Measurements from ENCODE around the gene CGB3.
"Not testable (repeated sequence)": the region's sequence is repeated elsewhere in the genome, so short reads cannot be mapped to it uniquely, and the experiment has no call there.

DNA sequence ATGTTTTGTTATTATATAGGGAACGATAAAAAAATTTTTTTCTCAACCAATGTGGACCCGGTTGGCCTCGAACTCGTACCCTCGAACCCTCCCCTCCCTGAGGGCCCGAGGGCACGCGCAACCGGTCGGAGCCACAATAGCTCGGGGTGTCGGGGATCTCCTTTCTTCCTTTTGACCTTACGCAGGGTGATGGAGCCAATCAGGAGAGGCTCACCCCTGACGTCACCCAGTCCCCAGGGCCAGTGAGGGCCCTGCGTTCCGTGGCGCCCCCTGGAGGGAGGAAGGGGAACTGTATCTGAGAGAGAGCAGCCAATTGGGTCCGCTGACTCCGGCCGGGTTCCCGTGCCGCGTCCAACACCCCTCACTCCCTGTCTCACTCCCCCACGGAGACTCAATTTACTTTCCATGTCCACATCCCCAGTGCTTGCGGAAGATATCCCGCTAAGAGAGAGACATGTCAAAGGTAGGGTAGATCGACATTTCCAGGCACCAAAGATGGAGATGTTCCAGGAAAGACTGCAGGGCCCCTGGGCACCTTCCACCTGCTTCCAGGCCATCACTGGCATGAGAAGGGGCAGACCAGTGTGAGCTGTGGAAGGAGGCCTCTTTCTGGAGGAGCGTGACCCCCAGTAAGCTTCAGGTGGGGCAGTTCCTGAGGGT, 7.6 kb upstream of the CGB3 start, which contains the start of gene CGB2:
- TF ChIP-seq CTCF (conservative IDR thresholded peaks at IDR 0.05; ENCODE audit: low read depth, low read length) = peak; percentile 39; the same call in 1 of the 2 replicates
- not testable (repeated sequence) for TF ChIP-seq EZH2 (IDR thresholded peaks at IDR 0.05; ENCODE audit: low read length, unreplicated experiment)
